Right lobe of liver (tissue), 4 donors: ENCODE measurements around the gene CYP39A1.

Experiments used
- POLR2A ChIP-seq: fragments of 450-650 bp; IDR thresholded peaks from one replicate; pipeline ENCODE4 v1.6.1; 2017; ENCODE audit warnings: antibody characterized with exemption, mild to moderate bottlenecking
- TF ChIP-seq, protein P1 (sequence below), 4 donors: fragments of 200-600 bp in 3 of 4; fragments of 450-650 bp in 1 of 4; IDR thresholded peaks; one replicate each; pipeline versions ENCODE4 v1.5.1 to v1.8.0; 2016 to 2022; ENCODE audit warnings: antibody characterized with exemption in 4 of 4, mild to moderate bottlenecking in 2 of 4
- donor health status: DM: no; HTN: no; CAD: no.
- donor health status: DM: no; HTN: no; CAD: no.
- donor health status: DM: no; HTN: yes; CAD: no.

DNA sequence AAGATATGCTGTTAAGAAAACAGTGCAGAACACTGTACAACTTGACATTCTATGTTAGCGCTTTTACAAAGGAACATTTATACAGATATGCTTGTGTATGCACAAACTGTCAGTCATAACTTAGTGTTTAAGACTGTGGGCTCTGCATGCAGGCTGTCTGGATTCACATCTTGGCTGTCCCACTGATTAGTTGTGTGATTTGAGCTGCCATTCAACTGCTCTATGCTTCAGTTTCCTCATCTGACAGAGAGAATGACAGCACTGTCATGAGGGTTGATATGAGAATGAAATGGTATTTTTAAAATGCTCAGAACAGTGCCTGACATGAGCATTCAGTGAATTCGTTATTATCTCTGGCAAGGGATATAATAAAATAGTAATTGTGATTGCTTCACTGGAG is 8.9 kb upstream of the CYP39A1 start:
- no peak for TF ChIP-seq POLR2A
- TF ChIP-seq, protein P1, sequence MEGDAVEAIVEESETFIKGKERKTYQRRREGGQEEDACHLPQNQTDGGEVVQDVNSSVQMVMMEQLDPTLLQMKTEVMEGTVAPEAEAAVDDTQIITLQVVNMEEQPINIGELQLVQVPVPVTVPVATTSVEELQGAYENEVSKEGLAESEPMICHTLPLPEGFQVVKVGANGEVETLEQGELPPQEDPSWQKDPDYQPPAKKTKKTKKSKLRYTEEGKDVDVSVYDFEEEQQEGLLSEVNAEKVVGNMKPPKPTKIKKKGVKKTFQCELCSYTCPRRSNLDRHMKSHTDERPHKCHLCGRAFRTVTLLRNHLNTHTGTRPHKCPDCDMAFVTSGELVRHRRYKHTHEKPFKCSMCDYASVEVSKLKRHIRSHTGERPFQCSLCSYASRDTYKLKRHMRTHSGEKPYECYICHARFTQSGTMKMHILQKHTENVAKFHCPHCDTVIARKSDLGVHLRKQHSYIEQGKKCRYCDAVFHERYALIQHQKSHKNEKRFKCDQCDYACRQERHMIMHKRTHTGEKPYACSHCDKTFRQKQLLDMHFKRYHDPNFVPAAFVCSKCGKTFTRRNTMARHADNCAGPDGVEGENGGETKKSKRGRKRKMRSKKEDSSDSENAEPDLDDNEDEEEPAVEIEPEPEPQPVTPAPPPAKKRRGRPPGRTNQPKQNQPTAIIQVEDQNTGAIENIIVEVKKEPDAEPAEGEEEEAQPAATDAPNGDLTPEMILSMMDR (IDR thresholded peaks at IDR 0.05): no peak
